PFSK-1 (cell line): ENCODE results near the gene DISP3.

Source experiments
- POLR2AphosphoS5 ChIP-seq: IDR thresholded peaks from 2 replicates; pipeline ENCODE4 v1.6.1; 2012; ENCODE audit warnings: low read depth, mild to moderate bottlenecking, control low read depth, low read length, moderate library complexity
- TF ChIP-seq, protein P1 (sequence below), 2 experiments: IDR thresholded peaks; 2 replicates each; pipeline versions ENCODE4 v1.6.1 to v1.8.0; 2011 to 2012; ENCODE audit warnings: low read depth in 2 of 2, low read length in 2 of 2, control low read depth in 1 of 2, inconsistent platforms in 1 of 2, mild to moderate bottlenecking in 1 of 2, moderate library complexity in 1 of 2; ENCODE audit not compliant: insufficient read depth in 1 of 2

- no peak for TF ChIP-seq POLR2AphosphoS5
- TF ChIP-seq, protein P1, sequence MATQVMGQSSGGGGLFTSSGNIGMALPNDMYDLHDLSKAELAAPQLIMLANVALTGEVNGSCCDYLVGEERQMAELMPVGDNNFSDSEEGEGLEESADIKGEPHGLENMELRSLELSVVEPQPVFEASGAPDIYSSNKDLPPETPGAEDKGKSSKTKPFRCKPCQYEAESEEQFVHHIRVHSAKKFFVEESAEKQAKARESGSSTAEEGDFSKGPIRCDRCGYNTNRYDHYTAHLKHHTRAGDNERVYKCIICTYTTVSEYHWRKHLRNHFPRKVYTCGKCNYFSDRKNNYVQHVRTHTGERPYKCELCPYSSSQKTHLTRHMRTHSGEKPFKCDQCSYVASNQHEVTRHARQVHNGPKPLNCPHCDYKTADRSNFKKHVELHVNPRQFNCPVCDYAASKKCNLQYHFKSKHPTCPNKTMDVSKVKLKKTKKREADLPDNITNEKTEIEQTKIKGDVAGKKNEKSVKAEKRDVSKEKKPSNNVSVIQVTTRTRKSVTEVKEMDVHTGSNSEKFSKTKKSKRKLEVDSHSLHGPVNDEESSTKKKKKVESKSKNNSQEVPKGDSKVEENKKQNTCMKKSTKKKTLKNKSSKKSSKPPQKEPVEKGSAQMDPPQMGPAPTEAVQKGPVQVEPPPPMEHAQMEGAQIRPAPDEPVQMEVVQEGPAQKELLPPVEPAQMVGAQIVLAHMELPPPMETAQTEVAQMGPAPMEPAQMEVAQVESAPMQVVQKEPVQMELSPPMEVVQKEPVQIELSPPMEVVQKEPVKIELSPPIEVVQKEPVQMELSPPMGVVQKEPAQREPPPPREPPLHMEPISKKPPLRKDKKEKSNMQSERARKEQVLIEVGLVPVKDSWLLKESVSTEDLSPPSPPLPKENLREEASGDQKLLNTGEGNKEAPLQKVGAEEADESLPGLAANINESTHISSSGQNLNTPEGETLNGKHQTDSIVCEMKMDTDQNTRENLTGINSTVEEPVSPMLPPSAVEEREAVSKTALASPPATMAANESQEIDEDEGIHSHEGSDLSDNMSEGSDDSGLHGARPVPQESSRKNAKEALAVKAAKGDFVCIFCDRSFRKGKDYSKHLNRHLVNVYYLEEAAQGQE (IDR thresholded peaks at IDR 0.05; ENCODE audit: insufficient read depth in 1 of 2, low read depth in 2 of 2, low read length in 2 of 2), result no peak
Observed at GRCh38 chr1:11474826-11475225, 4.1 kb upstream of the DISP3 start.
